ENCODE measurements around the gene SMC1A.

Gene SMC1A

GRCh38 chrX:53422086-53422860 is at the start of gene SMC1A (continued):
- TF ChIP-seq ZNF518A (tag by site-specific recombination; conservative IDR thresholded peaks at IDR 0.05; ENCODE audit: low read depth) (peak; percentile 41; the same call in 1 of the 2 replicates), ZNF473 (tag by site-specific recombination; IDR thresholded peaks at IDR 0.05) (no peak), ZNF660 (tag by site-specific recombination; IDR thresholded peaks at IDR 0.05) (peak; percentile 91; the same call in 1 of the 2 replicates), ZNF148 (tag by site-specific recombination; IDR thresholded peaks at IDR 0.05; ENCODE audit: borderline replicate concordance) (no peak), ZFP3 (tag by site-specific recombination; IDR thresholded peaks at IDR 0.05; ENCODE audit: low read depth) (peak; percentile 29; the same call in 1 of the 2 replicates), ZNF626 (tag by site-specific recombination; IDR thresholded peaks at IDR 0.05) (no peak), ZNF26 (tag by site-specific recombination; IDR thresholded peaks at IDR 0.05) (no peak), EGR2 (tag by site-specific recombination; IDR thresholded peaks at IDR 0.05; ENCODE audit: low read depth) (peak; percentile 53), ZNF10 (tag by site-specific recombination; IDR thresholded peaks at IDR 0.05) (peak; percentile 100), ZNF621 (tag by site-specific recombination; IDR thresholded peaks at IDR 0.05) (no peak), ZNF140 (tag by site-specific recombination; IDR thresholded peaks at IDR 0.05) (no peak; the same call in 1 of the 2 replicates), ZNF513 (tag by site-specific recombination; IDR thresholded peaks at IDR 0.05) (no peak), SP3 (tag by site-specific recombination; IDR thresholded peaks at IDR 0.05) (peak; percentile 78; the same call in 1 of the 2 replicates), ZFP37 (tag by site-specific recombination; IDR thresholded peaks at IDR 0.05) (peak; percentile 97; the same call in 1 of the 2 replicates), ZNF391 (tag by site-specific recombination; IDR thresholded peaks at IDR 0.05; ENCODE audit: borderline replicate concordance, low read depth) (peak; percentile 89; the same call in 1 of the 2 replicates), MEIS1 (CRISPR knock-in tag; IDR thresholded peaks at IDR 0.05; ENCODE audit: borderline replicate concordance) (0 out of 2 replicates have a peak, but pooled peaks have one; percentile 14), ZNF654 (tag by site-specific recombination; IDR thresholded peaks at IDR 0.05; ENCODE audit: low read depth) (no peak), BCL11A (tag by site-specific recombination; IDR thresholded peaks at IDR 0.05; ENCODE audit: low read depth) (no peak), ZBTB8A (tag by site-specific recombination; IDR thresholded peaks at IDR 0.05) (peak; percentile 87), ZNF354C (tag by site-specific recombination; IDR thresholded peaks at IDR 0.05; ENCODE audit: borderline replicate concordance, low read depth) (no peak), ZBTB11 (tag by site-specific recombination; conservative IDR thresholded peaks at IDR 0.05; ENCODE audit: low read depth) (peak; percentile 83), TCF7L2 (IDR thresholded peaks at IDR 0.05; ENCODE audit: borderline replicate concordance, low read depth, low read length) (no peak), SP2 (tag by site-specific recombination; IDR thresholded peaks at IDR 0.05) (peak; percentile 78), OVOL3 (tag by site-specific recombination; IDR thresholded peaks at IDR 0.05) (no peak; the same call in 1 of the 2 replicates), FEZF1 (tag by site-specific recombination; IDR thresholded peaks at IDR 0.05) (0 out of 2 replicates have a peak, but pooled peaks have one; percentile 18)
